ENCODE results near the gene JSRP1.

Gene JSRP1

GRCh38 chr19:2230807-2231533 is 25.2 kb downstream of the JSRP1 start:
- DNase-seq, result no peak

DNA sequence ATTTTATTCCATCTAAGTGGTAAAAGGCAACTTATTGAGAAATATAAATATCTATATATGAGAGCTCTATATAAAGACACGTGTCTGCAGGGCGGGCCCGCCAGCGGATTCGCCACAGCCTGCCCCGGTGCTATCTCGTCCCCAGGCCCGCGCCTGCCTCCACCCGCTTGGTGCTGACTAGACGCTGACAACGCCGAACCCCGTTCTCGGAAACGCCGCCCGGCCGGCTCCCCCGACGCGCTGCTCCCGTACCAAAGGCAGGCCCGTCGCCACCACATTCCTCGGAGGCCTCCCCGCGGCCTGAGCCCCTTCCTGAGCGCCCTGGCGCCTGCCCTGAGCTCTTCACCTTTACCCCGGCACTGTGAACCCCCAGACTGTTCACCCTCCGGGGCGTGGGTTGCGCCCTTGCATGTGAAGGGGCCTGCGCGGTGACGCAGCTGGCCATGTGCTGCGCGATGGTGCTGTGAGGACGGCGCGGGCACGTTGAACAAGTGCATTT is 26.1 kb downstream of the JSRP1 start:
- DNase-seq, result no peak

DNA sequence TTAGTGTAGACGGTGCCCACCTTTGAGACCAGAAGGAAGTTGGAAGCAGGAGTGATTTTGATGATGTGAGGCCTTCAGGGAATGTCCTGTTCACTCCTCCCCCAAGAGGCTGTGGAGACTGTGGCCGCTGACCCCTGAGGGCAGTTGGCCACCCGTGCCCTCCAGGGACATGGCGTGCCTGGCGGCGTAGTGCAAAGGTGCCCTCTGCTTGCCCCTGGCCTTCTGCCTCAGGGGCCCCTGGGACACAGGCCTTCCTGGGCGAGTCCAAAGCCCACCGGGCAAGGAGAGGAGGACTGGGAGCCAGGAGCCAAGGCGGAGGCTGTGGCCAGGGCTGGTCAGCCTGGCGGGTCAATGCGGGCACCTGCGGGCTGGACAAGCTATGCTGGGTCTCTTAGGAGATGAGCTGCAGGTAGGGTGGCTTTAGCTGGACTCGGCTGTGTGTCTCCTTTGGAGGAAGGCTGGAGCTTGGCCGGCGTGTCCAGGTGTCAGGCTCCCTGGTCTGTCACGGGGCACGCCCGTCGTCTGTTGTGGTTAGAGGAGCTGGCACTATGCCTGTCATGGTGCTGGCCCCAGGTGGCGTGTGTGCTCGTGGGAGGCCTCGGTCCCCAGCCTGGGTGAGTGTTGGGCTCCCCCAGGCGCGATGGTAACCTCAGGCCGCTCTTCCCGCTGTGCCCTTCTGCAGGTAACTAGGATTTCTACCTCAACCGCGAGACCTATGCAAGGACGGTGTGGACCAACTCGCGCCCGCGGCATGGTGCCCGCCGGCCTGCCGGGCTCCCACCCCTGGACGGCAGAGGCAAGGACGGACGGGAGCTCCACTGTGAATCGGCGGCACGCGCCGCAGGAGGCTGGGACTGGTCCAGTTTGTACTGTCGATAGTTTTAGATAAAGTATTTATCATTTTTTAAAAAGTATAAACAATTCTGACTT is 26.8 kb downstream of the JSRP1 start:
- DNase-seq, result no peak

- no peak for DNase-seq
Measured at GRCh38 chr19:2228157-2229030, 27.8 kb downstream of the JSRP1 start.

DNA sequence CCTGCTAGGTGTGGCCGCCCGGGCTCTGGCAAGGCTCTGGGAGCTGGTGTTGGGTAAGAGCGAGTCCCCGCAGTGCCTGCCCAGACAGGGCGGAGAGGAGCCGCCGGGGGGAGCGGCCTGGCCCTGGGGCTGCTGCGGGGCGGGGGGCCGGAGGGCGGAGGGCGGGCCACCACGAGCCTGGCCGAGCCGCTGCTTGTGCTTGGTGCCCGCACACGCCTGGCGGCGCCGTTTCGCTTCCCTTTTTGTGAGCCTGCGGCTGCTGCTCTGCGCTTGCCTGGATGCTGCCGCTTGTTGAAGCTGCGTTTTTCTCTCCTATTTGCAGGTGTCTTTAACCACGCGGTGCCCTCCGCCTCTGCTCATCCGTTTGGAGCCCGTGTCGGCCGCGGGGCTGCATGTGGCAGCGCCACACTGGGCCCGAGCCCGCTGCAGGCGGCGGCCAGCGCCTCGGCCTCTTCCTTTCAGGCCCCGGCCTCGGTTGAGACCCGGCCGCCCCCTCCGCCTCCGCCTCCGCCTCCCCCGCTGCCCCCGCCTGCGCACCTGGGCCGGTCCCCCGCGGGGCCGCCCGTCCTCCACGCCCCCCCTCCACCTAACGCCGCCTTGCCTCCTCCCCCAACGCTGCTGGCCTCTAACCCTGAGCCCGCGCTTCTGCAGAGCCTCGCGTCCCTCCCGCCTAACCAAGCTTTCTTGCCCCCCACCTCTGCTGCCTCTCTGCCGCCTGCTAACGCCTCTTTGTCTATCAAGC is 28.6 kb downstream of the JSRP1 start:
- DNase-seq, result no peak

- no peak for DNase-seq
Measured at GRCh38 chr19:2226840-2227360, 29.3 kb downstream of the JSRP1 start.

GRCh38 chr19:2226051-2226839 is 30.0 kb downstream of the JSRP1 start:
- no peak for DNase-seq

DNA sequence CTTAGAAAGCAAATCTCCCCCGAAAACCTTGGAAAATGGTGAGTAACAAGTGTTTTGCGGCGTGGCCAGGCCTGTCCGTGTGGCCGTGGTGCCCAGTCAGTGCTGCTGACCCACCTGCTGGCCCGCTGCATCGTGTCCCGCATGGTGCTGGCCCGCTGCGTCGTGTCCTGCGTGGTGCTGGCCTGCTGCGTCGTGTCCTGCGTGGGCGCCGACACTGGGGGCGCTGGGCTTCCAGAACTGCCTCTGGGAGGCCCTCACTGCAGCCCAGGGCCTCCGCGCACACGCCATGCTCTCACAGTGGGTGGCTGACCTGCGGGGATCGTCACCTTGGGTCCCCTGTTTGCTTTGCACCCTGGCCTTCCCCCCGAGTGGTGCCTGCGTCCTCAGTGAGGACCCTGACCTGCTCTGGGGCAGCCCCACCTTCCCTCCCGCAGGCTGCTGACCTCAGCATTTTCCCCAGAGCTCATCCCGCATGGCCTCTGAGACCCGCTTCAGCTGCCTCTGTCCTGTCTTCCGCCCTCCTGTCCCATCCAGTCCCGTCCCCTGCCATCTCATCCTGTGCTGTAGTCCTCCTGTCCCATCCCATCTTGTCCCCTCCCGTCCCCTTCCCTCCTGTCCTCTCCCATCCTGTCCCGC is 30.7 kb downstream of the JSRP1 start:
- no peak for DNase-seq

DNA sequence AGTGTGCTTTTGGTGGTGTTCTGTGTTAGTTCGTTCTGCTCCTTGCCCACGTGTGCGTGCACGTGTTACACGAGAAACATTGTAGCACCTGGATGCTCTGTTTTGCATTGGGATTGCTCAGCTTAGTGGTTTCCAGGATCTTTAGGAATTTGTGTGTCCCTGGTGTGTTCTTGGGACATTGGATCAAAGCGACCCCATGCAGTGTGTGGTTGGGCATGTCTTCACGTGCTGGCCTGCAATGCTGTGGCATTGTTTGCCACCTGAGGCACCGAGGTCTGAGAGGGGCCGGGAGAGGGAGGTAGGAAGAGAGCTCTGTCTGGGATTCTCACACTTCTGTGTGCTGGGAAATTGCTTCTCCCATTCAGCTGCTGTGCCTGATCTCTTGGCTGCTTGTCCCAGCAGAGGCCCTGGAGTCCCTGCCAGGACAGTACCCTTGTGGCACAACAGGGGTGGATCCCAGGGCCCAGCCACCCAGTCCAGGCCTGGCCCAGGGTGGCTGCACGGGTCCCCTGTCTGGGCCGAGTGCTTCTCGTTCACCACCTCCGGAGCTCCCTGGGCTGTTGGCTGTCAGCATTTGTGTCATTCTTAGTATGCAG is 31.4 kb downstream of the JSRP1 start:
- no peak for DNase-seq

DNA sequence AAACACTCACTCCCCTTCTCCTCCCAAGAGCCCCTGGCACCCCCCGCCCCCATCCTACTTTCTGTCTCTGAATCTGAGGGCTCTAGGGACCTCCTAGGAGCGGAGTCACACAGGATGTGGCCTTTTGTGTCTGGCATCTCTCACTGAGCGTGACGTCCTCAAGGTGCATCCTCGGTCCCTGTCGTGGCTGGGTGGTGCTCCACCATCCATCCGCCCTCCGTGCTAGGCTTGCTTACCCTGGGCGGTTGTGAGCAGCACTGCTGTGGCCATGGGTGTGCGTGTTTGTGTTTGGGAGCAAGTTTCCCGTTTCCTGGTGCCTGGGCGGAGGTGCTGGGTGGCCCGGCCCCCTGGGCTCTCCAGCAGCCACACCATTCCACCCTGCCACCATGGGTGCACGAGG is 32.3 kb downstream of the JSRP1 start:
- DNase-seq, result peak; percentile 37

DNA sequence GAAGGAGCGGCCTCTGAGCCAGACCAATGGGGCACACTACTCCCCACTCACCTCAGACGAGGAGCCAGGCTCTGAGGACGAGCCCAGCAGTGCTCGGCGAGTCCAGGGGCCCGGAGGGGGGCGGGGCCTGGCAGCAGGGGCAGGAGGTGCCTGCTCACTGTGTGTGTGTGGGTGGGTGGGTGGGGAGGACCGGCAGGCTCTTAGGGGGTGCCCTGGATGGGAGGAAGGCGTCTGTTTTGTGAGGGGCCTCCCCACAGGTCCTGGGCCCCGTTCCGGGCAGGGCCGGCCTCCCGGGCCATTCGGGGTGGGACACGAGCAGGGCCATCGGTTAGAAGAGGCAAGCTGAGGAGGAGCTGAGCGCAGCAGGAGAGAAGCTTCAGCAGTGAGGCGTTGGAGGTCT is 32.8 kb downstream of the JSRP1 start:
- DNase-seq, result no peak

DNA sequence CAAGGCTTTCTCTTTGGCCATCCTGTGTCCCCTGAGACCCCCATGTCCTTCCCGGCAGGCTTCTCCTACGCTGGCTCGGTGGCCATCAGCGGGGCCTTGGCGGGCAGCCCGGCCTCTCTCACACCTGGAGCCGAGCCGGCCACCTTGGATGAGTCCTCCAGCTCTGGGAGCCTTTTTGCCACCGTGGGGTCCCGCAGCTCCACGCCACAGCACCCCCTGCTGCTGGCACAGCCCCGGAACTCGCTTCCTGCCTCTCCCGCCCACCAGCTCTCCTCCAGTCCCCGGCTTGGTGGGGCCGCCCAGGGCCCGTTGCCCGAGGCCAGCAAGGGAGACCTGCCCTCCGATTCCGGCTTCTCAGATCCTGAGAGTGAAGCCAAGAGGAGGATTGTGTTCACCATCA is 34.3 kb downstream of the JSRP1 start:
- no peak for DNase-seq

DNA sequence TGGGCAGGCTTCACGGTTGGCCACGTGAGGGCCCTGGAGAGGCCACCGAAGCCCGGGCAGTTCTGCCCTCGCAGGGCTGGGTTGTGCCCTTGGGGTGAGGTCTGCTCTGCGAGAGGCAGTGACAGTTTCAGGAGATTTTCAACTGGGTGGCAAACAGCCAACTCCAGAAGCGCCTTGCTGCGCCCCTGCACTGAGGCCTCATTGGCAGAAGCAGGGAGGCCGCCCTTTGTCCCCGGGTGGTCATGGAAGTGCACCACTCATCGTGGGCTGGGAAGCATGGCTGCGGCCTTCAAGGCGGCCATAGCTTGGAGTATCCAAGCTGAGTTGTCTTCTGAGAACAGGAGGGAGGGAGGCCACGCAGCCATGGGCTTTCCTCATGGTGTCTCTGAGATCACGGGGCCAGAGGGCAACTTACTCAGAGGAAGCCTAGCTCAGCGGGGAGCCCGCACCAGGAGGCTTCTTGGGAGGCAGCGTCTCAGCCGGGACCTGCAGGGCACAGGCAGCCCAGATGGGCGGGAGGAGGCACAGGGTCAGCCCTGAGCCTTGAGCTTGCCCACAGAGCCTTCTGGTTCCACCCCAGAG is 34.9 kb downstream of the JSRP1 start:
- DNase-seq, result no peak

- DNase-seq, result no peak
Measured at GRCh38 chr19:2219726-2220125, 36.5 kb downstream of the JSRP1 start.

- DNase-seq, result no peak
Measured at GRCh38 chr19:2217591-2217990, 38.6 kb downstream of the JSRP1 start.

DNA sequence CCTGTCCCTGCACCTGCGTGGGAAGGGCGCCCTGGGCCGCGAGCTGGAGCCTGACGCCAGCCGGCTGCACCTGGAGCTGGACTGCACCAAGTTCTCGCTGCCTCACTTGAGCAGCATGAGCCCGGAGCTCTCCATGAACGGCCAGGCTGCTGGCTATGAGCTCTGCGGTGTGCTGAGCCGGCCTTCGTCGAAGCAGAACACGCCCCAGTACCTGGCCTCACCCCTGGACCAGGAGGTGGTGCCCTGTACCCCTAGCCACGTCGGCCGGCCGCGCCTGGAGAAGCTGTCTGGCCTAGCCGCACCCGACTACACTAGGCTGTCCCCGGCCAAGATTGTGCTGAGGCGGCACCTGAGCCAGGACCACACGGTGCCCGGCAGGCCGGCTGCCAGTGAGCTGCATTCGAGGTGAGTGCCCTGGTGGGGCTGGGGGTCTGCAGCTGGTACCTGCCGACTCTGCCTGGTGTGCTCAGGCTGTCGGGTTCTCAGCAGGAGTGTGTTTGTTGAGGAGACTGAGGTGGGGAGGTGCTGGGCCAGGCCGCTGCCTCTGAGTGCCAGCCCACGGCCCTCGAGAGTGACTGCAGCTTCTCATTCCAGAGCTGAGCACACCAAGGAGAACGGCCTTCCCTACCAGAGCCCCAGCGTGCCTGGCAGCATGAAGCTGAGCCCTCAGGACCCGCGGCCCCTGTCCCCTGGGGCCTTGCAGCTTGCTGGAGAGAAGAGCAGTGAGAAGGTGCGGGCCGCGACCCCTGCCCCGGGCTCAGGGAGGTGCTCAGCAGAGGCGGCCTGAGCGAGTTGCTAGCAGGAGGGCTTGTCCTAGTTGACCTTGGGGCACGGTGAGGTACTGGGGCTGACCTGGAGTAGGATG is 39.6 kb downstream of the JSRP1 start:
- no peak for DNase-seq

DNA sequence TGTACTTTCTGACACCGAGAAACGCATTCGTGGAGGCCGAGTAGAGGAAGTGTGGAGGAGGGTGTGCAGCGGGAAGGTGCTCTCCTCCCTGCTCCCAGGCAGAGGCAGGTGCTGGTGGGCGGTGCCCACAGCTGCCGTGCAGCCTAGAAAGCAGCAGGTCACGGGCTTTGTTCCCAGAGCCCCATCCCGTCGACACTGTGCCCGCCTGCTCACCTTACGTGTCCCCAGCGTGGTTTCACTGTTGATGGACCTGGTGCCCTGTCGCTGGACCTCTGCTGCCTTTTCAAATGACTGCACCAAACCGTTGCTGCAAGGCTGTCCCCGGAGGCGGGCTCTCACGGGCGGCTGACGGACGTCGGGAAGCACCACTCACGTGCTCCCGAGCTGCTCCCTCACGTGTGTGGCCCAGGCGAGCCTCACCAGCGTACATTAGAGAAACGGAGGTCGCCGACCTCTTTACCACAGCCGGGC is 40.9 kb downstream of the JSRP1 start:
- DNase-seq, result no peak

DNA sequence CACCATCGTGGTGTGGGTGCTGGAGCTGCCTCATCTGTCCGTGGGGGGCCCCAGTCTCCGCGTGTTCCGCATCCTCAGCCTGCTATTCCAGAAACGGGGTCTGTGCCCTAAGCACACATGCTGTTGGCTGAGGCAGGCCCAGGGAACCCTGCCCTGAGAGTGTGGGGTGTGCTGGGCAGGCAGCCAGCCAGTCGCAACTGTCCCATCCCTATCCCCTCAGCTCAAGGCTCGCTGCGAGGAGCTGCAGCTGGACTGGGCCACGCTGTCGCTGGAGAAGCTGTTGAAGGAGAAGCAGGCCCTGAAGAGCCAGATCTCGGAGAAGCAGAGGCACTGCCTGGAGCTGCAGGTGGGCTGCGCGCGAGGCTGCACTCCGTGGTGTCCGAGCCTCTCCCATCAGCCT is 42.0 kb downstream of the JSRP1 start:
- no peak for DNase-seq

GRCh38 chr19:2213799-2214198 is 42.4 kb downstream of the JSRP1 start:
- DNase-seq, result no peak

Data from activated CD8-positive, alpha-beta memory T cell treated with anti-CD3 and anti-CD28 coated beads, Interleukin-2, amount 50 U/mL, for 4 hours (primary cell).